Mucosa of descending colon (tissue), 3 donors: ENCODE data around the gene TRIM16. TPM values are rescaled to one million over a fixed set of nuclear protein-coding genes. Genes with fewer than 3 reads are reported as not detected.
"Not testable (repeated sequence)": the region's sequence is repeated elsewhere in the genome, so short reads cannot be mapped to it uniquely, and the experiment has no call there.

Experiments
- ATAC-seq: fragments of 200-7000 bp; cut with Tn5 transposase; one replicate; pipeline ENCODE4 v1.9.1; 2020; ENCODE audit warnings: mild to moderate bottlenecking, moderate library complexity
- DNase-seq, 3 donors: peaks; one replicate each; pipeline ENCODE4 v3.0.0-alpha.2; 2020
- H3K36me3 ChIP-seq: fragments of 200-600 bp; one replicate; pipeline ENCODE4 v1.8.0; 2021; ENCODE audit warnings: low read depth, mild to moderate bottlenecking
- H3K4me1 ChIP-seq: fragments of 200-600 bp; one replicate; pipeline ENCODE4 v1.8.0; 2021; ENCODE audit warnings: low read depth, mild to moderate bottlenecking
- H3K4me3 ChIP-seq: fragments of 200-600 bp; one replicate; pipeline ENCODE4 v1.8.0; 2021; ENCODE audit warnings: mild to moderate bottlenecking
- H3K9me3 ChIP-seq: fragments of 200-600 bp; one replicate; pipeline ENCODE4 v1.8.0; 2021; ENCODE audit warnings: mild to moderate bottlenecking
- CTCF ChIP-seq: fragments of 200-600 bp; IDR thresholded peaks from one replicate; pipeline ENCODE4 v1.8.0; 2022; ENCODE audit warnings: antibody characterized with exemption, mild to moderate bottlenecking
- intact Hi-C, 2 donors: fragments of 100-400 bp; cut with DNase I in 1 of 2; cut with micrococcal nuclease in 1 of 2; formaldehyde crosslinking; loops; one replicate each; pipeline versions ENCODE4 v1.11.0 to v1.11.1; 2022; cut with DNase I, micrococcal nuclease
- total RNA-seq, 3 donors: library from RNA; stranded (reverse); fragmentation: NEBNext Ultra II Directional in 2 of 3; extraction: Animal tissue kit (Norgen Biotek cat#: 25700) in 2 of 3; gene quantifications; one replicate each; pipeline versions ENCODE4 v1.2.1 to v1.2.4, GENCODE V29; 2021 to 2023
- donor health status: DM: no; HTN: no; CAD: no; lungs with moderate emphysema.
- donor health status: DM: no; HTN: no; CAD: no.
- donor health status: DM: no; HTN: yes; CAD: no.

The TRIM16 gene
- total RNA-seq, 3 donors from 2014 or later: 20.1 to 22.8 (median 21.9) TPM

DNA sequence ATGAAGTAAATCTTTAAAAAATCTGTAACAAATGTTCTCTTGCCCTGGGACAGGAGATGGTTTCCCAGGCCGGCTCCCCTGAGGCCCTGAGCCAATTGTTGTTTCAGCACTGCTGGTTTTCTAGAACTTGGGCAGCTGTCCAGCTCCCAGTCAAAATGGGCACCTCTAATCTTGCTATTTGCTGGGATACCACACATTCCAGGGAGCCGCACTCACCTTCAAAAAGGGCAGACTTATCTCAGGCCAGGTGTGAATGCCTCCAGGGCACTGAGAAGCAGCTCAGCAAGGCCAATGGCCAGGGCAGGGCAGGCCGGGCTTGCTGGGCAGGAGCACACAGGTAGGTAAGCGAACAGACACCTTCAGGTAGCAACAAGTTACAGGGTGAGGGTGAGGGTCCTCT is 24.4 kb downstream of the TRIM16 start:
- intact Hi-C loops: no loop called here
- Histone ChIP-seq H3K9me3 (no peaks in the 10 kb centered on the region), H3K4me3 (no peak overlapping the region), H3K4me1 (no peaks in the 10 kb centered on the region), H3K36me3 (no peaks in the 10 kb centered on the region)
- no peak for DNase-seq
- no peak for TF ChIP-seq CTCF
- no peak for ATAC-seq

DNA sequence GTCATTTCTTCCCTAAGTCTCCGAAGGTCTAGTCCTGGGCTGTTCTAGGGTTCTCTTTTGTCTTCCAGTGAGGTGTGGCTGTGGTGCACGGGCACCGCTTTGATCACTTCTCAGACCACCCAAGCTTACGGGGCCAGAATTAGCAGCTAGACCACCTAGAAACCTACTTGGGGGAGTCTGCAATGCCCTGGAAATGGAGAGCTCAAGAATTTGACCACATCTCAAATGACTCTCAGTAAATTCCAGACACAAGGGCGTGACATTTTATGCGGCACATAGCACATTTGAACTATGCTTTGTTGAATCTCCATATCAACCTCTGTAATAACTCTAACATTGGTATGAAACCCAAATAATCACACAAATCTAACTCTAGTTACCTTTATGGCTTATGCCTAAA is 24.9 kb downstream of the TRIM16 start:
- DNase-seq (no peak), ATAC-seq (no peak)
- no peaks in the 10 kb centered on the region for H3K4me1 ChIP-seq
- intact Hi-C loops: no loop called here
- H3K36me3 ChIP-seq: no peaks in the 10 kb centered on the region
- TF ChIP-seq CTCF: no peak
- no peak overlapping the region for H3K4me3 ChIP-seq
- no peaks in the 10 kb centered on the region for H3K9me3 ChIP-seq

DNA sequence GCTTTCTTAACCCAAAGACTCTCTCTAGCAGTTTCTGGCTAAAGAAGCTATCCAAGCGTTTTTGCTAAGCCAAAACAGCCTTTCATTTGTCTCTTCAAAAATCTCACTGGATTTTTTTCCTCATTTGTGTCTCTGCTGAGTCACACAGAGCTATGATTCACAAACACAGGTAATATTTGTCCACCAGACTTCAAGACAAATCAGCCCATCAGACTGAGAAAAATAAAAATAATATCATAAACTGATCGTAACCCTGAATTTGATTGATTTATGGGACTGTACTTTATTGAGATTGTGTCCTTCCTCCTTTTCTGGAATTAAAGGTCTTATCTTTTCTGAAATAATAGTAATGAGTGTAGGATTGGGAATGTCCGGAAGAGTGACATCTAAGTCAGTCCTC is 25.8 kb downstream of the TRIM16 start:
- TF ChIP-seq CTCF: no peak
- Histone ChIP-seq H3K9me3 (no peaks in the 10 kb centered on the region), H3K4me3 (no peak overlapping the region), H3K4me1 (no peaks in the 10 kb centered on the region), H3K36me3 (no peaks in the 10 kb centered on the region)
- DNase-seq: no peak
- intact Hi-C loops: no loop called here
- ATAC-seq: no peak

- no peak for ATAC-seq
- Histone ChIP-seq H3K4me1 (no peaks in the 10 kb centered on the region), H3K4me3 (no peak overlapping the region), H3K36me3 (no peaks in the 10 kb centered on the region), H3K9me3 (no peaks in the 10 kb centered on the region)
- intact Hi-C loops: no loop called here
- no peak for TF ChIP-seq CTCF
- DNase-seq: no peak
These were observed 26.2 kb downstream of the TRIM16 start for GRCh38 chr17:15657868-15658267.

- DNase-seq: no peak
- Histone ChIP-seq H3K4me1 (peaks cover 14% of the 10 kb centered on the region), H3K4me3 (no peak overlapping the region), H3K36me3 (no peaks in the 10 kb centered on the region), H3K9me3 (no peaks in the 10 kb centered on the region)
- TF ChIP-seq CTCF: no peak
- intact Hi-C loops: no loop called here
- ATAC-seq: peak; percentile 15
These were observed 29.1 kb downstream of the TRIM16 start for GRCh38 chr17:15654886-15655561.

DNA sequence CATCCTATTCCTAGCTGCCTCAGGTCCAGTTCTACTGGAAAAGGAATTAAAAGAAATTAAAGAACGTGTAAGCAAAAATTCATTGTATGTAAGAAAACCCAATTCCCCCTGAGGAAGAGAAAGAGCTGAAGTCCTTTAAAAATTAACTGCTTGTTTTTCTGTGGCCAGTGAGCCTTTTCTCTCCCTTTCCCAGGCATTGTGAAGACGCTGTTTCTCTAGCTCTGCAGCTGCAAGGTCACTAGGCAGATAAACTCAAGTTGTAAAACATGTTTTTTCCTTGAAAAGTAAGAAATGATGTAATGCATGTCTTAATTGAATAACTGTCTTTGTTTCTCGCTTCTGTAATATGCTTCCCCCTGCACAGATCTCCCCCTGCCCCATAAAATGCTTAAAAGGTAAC is 29.7 kb downstream of the TRIM16 start:
- H3K4me3 ChIP-seq, intact Hi-C loops, H3K36me3 ChIP-seq, H3K9me3 ChIP-seq, DNase-seq, ATAC-seq: not testable (repeated sequence)
- peaks cover 14% of the 10 kb centered on the region for H3K4me1 ChIP-seq
